ENCODE results near the gene AUH.

DNA sequence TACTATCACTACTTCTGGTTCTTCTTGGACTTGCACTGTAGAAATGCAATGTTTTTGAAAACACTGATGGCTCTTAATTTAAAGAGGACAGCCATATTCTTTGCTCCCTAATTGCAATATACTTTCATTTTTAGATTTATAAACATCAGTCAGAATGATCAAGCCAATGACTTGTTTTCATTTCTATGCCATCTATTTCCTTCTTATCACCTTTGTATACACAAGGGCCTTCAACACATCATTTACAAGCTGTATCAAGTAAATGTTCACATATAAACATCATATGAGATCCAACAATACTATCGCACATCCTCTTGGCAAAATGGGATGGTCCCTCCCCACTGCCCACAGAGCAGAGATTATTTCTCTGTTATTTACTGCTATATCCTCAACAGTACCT, 24.9 kb downstream of the AUH start:
- no peak for TF ChIP-seq CTCF (IDR thresholded peaks at IDR 0.05; ENCODE audit: insufficient read depth, low read length)
- TF ChIP-seq REST (IDR thresholded peaks at IDR 0.05; ENCODE audit: insufficient replicate concordance, low read depth), result no peak
- TF ChIP-seq POLR2AphosphoS5 (IDR thresholded peaks at IDR 0.05; ENCODE audit: low read depth), result no peak
- TF ChIP-seq GABPA (IDR thresholded peaks at IDR 0.05; ENCODE audit: low read depth), result no peak
